NCI-H82 (cell line): ENCODE measurements around the gene NDUFA13.
"Not testable (repeated sequence)": the region's sequence is repeated elsewhere in the genome, so short reads cannot be mapped to it uniquely, and the experiment has no call there.

Experiments
- DNase-seq: peaks from one replicate; lab custom pipeline; 2025; lab: John Stamatoyannopoulos, UW

Gene NDUFA13

DNA sequence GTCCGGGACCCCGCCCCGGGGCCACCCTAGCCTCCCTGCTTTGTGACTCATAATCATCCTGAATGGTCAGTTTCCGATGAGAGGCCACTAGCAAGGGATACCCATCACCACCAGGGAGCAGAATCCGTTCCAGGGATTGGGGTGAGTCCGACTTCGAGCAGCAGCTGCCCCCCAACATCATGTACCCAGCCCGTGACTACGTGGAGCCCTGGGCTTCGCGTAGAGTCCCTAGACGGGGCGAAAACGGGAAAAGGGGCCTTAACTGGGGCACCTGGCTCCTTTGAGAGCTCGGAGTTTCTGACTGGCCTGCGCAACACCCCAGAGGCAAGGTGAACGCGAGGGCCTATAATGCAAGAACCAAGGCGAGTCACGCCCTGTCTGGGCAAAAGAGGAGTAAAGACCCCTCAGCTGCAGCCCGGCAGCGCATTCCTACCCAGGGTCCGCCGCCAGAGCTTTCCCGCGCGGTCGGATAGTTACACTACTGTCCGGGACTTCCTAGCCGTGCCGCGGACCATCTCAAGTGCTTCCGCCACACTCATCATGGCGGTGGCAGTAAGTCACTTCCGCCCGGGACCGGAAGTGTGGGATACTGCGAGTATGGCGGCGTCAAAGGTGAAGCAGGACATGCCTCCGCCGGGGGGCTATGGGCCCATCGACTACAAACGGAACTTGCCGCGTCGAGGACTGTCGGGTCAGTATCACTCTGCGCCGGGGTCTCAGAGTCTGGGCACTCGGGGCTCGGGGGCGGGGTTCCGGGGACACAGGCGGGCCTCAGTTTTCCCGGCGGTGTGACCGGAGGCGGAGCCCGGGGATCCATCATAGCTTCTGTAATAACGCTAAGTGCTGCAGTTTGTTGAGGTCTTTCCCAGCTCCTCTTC lies at the start of gene NDUFA13:
NDUFA13 (plus strand) TSS at position 584 of the 878 bp plus-strand sequence; CDS start at position 598, 14 bp downstream.
- DNase-seq: peak; percentile 97

DNA sequence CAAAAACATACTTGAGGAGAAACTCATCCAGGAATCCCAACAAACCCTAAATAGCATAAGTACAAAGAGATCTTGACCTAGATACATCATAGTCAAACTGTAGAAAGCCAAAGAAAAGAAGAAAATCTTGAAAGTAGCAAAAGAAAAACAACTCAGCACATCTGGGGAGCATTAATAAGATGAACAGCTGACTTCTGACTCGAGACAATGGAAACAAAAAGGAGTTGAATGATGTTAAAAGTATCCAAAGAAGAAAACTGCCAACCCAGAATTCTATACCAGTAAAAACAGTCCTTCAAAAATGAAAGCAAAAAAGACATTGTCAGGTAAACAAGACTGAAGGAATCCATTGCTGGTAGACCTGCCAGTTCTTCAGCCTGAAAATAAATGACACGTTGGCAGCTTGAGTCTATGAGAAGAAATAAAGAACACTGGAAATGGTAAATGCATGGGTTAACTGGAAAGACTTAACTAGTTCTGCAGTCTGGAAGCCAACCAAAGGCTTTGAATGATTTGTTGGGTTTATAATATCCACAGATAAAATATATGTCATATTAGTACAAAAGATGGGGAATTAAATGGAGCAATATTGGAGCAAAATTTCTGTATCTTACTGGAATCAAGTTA lies 47.5 kb upstream of the NDUFA13 start:
- no peak for DNase-seq

DNA sequence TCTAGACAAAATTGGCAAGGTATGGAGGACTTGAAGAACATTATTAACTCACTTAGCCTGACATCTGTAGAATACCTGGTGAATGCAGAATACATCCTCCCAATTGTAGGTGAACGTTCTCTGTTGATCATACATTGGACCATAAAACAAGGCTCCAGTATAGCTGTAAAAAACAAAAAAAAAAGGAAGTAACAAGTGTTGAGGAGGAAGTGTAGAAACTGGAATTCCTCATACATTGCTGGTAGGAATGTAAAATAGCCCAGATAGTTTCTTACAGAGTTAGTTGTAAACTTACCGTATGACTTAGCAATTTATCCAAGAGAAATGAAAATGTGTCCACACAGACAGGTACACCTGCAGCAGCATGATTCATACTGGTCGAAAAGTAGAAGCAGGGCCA lies 45.4 kb upstream of the NDUFA13 start:
- DNase-seq: no peak

DNA sequence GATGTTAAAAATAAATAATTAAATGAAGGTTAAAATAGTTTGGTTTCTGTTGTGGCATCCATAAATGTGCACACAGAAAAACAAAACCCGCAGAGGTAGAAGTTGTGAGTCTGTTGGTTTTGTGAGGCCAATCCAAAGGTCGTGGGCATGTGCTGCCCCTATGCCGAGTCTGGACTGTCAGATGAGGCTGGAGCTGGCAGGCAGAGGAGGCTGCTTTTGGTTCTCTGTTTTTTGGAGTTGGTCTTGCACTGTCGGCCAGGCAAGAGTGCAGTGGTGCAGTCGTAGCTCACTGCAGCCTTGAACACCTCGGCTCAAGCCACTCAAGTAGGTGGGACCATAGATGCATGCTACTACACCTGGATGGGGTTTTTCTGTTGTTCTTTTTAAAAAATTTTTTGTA lies 44.3 kb upstream of the NDUFA13 start:
- DNase-seq: no peak

DNA sequence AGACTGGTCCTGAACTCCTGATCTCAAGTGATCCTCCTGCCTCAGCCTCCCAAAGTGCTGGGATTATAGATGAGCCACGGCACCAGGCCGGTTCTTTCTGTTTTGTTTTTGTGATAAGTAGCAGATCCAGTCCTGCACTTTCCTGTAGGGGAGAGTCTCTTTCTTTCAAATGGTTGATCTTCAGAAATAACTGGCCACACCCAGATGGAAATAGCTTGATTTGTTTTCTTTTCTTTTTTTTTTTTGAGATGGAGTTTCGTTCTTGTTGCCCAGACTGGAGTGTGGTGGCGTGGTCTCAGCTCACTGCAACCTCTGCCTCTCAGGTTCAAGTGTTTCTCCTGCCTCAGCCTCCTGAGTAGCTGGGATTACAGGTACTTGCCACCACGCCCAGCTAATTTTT lies 43.9 kb upstream of the NDUFA13 start:
- DNase-seq: not testable (repeated sequence)

DNA sequence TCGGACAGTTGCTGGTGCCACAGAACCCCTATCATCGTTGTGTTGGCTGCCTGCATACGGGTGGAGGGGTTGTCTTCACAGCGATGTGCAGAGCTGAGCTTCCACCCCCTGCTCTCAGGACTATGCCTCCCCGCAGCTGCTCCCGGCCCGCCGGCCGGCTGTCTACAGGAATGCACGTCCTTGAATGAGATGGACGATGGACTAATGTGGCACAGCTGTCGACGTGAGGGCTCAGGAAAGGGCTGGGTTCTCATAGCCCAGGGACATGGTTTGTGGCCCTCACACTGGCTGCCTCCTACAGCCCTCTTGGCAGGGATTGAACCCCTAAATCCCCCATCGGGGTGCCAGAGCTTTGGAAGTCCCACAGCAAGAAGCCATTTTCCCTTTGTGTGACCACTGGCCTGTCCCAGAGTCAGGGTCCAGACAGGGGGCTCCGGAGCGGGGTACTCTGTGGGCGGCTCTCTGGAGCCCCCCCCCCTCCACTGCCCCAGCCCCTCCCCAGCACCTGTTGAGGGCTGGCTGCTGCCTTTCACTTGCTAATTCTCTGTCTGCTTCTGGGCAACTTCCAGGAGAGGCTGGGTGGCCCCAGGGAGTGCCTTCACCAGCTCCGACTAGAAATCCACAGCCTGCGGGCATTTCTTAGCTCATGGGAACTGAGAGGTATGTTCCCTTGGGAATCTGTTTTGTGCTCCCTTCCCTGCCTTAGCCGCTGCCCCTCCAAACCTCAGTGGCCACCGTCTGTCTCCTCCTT lies 40.8 kb upstream of the NDUFA13 start:
- no peak for DNase-seq

DNA sequence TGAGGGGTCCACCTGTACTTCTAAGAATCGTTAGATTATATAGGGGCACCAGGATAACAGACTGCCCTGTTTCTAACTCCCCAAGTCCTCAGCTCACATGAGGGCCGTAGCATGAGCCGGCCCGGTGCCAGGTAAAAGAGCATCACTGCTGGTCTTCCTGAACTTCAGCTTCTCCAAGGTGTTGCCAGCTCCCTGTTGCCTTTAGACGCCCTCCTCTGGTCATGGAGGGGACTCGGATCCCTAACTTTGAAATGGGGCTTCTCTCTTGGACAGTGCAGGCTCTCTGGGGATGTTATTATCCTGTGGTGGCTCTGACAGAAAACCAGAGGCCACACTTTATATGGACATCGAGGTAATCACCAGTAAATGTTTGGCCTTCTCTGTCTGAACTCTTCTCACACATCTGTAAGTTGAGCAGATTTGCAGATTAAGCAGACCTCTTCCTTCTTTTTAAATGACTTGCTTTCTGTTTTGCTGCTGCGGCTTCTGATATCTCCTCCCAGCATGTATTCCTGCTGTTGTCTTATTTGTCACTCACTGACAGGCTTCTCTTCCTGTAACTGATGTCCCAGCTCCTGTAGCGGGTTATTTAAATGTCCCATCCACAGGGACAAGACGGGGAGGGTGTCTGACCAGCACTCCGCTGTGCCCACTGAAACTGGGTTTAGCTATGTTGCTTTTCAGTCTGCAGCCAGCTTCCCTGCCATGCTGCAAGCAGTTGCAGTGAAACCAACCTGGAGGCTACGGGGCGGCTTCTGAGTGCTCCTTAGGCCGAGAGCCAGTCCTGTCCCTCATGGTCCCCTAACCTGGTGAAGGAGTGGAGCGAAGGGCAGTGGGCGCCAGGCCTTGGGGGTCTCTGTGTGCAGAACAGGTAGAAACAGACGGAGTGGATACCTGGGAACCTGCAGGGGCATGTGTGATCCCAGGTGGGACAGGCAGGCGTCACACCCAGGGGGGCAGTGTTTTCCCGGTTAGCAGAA lies 39.9 kb upstream of the NDUFA13 start:
- peak; percentile 59 for DNase-seq

DNA sequence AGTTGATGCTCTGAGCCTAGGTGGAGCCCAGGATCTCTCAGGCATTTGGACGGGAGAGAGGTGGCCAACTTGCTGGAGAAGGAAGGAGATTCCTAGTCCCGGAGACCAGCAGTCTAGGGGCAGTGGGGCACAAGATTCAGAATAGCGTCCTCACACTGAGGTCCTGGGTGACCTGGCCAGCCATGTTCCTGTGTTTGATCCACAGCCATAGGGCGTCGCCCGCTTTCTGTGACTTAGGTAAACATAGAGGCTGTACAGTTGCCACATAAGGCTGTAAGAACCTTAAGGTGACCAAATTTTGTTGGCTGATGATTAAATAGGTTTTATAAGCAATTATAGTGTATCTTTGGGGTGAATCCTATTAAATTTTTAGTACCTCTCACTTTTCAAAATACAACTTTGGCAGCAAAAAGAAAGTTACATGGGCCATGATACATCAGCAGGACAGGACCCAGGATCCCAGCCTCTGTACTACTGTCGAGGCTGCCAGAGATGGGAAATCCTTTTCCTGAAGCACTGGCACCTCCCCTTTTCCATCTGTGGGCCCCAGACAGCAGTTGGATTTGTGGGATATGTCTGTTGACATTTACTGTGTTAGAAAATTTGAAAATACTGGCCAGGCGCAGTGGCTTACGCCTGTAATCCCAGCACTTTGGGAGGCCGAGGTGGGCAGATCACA lies 38.2 kb upstream of the NDUFA13 start:
- DNase-seq: no peak

DNA sequence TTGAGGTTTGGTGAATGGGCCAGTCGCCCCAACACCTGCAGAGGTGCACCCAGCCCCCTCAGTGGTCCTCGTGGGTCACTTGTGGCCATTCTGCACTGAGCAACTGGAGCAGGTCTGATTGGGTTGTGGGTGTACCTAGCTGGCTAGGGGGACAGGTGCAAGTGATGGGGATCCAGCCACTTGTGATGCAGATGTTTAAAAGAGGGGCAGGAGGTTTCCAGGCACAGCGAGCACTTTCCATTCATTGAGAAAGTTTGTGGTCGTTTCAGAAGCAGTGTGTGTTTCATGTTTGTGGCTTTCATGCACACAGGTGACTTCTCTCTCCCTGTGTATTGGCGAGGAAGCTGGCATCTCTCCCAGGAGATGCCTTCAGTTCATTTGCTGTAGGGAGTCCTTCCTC lies 35.3 kb upstream of the NDUFA13 start:
- DNase-seq: no peak

DNA sequence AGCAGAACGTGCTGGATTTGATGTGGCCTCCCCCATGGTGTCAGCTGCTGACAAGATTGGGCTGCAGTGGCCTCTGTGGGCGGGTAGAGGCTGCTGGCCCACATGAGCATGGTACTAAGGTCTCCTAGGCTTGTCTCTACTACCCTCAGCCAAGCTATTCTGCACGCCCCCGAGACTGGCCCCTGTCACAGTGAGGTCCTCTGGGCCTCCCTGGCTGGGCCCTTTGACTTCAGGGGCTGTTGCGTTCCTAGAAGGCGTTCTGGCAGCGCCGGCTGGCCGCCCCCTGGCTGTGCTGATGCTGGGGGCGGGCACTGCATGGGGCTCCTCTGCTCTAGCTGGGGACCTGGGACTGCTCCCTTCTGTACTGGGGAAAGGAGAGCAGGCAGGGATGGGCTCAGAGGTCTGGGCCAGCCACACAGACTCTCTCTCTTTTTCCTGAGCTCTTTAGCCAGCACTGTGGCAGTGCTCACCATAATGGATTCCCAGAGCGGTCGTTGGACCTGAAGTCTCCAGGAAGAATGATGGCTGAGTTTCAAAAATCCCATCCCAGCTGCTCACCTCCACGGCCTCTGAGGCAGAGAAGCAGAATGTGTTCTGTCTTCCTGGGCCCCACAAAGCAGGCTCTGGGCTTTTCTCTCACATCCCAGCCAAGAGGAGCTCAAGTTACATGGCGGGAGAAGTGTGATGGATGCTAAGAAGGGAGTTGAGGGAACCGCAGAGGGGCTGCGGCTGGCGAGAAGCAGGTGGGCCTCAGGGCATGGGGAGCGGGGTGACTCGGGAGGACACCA lies 33.0 kb upstream of the NDUFA13 start:
- no peak for DNase-seq

DNA sequence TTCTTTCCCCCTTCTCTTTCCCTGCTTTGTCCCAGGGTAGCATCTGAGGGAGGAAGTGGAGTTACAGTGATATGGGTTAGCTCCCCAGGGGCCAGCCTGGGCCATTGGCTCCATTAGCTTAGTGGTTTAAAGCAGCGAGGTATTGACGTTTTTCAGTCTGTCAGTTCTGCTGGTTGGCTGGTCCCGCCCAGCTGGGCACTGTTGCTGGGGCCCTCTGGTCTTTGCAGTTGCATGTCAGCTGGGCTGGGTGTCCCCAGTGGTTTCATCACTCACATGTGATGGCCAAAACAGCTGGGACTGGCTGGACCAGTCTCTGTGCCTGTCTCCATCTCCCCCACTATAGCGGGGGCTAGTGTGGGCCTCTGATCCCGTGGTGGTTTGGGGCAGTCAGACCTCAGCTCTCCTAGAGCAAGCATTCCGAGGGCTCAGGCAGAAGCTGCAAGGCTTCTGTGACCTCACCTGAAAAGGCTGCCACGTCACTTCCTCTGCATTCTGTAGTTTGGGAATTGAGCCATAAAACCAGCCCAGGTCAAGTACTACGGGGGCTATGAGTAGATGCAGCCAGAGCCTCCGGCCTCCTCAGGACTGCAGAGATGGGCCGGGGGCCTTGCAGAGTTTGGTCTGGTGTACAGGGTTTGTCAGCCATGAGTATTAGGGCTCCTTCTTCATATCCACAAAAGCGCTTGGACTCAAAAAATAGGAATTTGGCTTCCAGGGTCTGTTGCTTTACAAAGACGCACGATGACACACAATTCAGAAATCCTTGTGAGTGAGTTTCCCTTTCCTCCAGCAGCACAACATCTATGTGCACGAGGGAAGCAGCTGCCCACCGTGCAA lies 30.6 kb upstream of the NDUFA13 start:
- no peak for DNase-seq

DNA sequence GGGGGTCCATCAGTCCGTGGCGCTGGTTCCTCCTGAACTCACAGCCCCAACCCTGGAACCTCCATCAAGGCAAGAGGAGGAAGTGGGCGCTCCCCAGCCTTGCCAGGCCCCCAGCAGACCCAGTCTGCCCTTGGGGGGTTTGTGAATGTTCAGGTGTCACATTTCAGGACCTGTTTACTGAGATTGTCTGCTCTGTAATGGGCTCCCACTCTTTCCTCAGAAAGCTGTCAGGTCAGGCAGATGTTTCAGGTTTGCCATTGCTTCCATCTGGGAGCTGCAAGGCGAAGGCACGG lies 30.1 kb upstream of the NDUFA13 start:
- no peak for DNase-seq

DNA sequence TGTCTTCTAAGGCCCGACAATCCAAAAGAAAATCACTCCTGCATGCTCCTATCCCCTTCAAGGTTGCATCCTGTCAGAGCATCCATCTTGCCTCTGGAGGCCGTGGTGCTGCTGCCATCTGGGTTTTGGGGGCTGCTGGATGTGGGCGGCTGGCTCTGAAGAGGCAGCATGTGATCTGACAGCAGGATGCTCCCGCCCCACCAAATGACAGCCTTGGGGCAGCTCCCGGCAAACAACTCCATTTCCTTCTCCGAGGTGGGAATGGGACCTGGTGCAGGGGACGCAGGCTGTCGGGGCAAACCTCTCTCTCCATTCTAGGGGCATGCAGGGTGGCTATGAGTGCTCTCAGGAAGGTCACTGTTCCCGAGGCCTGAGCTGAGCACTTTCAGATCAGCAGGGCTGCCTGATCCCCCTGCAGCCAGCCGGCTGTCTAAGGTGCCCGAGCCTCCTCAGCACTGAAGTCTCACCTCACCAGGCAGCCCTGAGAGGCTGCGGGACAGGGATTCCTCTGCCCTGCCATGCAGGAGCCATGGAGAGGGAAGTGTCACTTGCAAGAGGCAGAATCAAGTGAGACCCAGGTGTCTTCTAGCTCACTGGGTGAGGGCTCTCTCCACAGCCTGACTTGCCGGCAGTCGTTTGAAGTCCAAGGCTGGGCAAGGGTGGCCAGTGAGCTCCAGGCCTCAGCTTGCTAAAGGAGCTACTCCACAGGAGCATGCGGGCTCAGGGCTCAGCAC lies 29.5 kb upstream of the NDUFA13 start:
- DNase-seq: no peak

DNA sequence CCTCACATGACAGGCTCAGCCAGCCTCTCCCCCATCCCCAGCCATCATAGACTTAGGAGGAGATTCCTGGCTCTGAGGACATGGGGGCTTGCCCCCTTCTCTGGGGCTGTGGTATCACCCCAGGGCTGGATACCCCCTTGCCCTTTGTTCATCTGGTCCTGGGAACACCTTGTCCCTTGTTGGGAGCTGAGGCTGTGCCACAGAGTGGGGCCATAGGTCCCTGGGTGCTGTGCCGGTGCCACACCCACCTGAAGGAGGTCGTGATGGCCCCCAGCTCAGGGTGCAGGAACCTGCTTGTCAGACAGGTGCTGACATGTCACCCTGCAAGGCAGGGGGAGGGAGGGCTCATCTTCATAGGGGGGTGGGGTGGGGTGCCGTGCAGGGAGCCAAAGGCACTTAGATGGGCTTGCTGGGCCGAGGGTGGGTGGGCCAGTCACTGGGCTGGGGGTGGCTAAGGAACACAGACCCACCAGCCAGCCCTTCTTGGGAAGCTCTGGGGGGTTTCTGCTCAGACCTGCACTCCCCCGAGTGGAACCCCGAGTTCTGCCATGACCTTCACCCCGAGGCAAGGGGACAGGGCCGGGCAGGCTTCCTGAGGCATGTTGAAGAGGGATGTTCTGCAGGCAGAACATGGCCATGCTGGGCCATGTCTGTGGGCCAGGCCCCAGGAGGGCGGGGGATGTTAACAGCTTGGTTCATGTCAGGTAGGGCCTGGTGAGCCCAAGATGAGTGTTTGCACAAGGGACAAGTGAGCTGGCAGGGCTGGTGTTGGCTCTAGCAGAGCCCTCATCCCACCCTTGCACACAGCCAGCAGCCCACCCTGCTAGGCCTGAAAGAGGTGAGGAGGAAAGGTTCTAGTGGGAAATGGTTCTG lies 28.7 kb upstream of the NDUFA13 start:
- DNase-seq: no peak

DNA sequence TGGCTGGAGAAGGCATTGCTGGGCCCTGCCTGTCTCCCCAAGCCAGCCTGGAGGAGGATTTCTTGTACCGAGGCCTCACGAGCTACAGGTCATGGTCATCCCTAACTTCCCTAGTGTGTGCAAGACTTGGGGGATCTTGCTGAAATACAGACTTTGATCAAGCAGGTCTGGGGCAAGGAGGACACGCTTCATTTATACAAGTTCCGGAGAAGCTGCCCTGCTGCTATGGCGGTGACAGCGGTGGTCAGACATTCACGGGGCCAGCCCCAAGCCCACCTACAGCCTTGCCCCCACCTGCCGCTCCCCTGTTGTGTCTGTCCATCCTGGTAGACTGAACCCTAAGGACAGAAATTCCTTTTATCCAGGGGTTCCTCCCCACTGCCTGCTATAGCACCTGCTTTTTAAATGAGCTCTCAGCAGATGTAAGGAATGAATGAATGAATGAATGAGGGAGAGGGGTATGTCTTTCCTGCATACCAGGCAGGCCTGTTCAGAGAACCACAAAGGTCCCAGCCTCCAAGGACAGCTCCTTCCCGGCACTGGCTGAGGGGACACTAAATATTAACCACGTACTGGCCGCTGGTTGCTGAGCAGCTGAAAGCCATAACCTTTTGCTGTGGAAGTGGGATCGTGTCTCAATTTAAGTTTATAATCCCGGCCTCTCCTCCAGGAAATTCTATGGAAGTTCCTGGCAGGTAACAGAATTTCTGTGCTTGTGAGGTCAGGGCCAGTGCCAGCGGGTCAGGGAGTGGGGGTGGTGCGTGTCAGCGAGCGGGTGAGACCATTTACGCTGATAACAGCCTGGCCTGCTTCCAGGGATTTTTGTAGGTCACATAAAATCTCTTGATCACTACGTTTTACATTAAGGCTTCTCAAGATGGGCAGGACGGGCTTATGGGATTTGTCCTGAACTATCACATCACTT lies 27.8 kb upstream of the NDUFA13 start:
- no peak for DNase-seq

DNA sequence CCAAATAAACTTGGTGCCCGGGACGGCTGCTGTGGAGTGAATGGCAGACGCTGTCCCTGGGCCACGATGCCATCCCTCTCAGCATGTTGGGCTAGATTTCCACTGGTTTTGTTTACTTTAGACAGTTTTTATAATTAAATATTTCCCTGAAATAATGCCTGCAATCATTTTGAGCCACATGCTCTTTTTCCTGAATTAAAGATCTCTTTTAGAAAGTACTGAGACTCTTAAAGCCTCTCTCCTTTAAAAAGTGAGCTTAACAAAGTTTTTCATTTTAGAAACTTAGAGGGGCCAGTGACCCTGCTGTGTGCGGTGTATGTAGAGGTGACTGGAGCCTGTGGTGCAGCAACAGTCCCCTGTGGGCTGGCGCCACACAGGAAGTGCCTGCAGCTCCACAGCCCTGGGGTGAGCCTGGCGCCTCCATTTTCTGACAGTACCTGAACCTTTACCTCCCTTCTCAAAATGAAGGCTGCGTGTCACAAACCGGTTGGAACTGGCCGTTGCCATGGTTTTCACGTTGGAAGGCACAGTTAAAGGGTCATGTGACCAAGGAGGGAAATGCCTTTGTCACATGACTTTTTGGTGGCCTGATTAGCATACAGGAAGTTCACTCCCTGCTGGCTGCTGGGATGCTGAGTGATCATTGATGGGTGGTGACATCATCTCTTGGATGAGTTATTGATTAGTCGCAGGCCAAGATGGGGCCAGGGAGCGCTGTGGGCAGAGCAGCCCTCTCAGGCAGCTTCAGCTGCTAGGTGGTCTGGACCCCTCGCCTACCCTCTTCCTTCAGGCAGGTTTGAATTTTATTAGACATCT lies 26.9 kb upstream of the NDUFA13 start:
- peak; percentile 32 for DNase-seq
